Gastroesophageal sphincter (tissue), 4 donors: ENCODE measurements around the gene YIPF5. TPM values are rescaled to one million over a fixed set of nuclear protein-coding genes. Genes with fewer than 3 reads are reported as not detected.

Source experiments
- ATAC-seq: fragments of 150-250 bp; one replicate; pipeline ENCODE4 v1.9.1; 2016; ENCODE audit warnings: mild to moderate bottlenecking, moderate library complexity
- H3K27ac ChIP-seq, 4 donors: fragments of 200-600 bp; sonication (generic) in 3 of 4; 1 replicate in 3 of 4; 2 replicates in 1 of 4; pipeline ENCODE4 v1.5.1; 2016 to 2019
- H3K27me3 ChIP-seq: fragments of 200-600 bp; sonication (generic); one replicate; pipeline ENCODE4 v1.5.1; 2019
- H3K36me3 ChIP-seq, 2 donors: fragments of 200-600 bp; sonication (generic); one replicate each; pipeline ENCODE4 v1.5.1; 2019; ENCODE audit warnings: control low read depth in 1 of 2
- H3K4me1 ChIP-seq, 3 donors: fragments of 200-600 bp; sonication (generic); 1 replicate in 2 of 3; 2 replicates in 1 of 3; pipeline ENCODE4 v1.5.1; 2016 to 2019; ENCODE audit warnings: control low read depth in 2 of 3
- H3K4me3 ChIP-seq, 2 donors: fragments of 200-600 bp; sonication (generic); one replicate each; pipeline ENCODE4 v1.5.1; 2019; ENCODE audit warnings: mild to moderate bottlenecking in 1 of 2, moderate library complexity in 1 of 2
- H3K9me3 ChIP-seq, 3 donors: fragments of 200-600 bp; sonication (generic); one replicate each; pipeline ENCODE4 v1.5.1; 2017 to 2019; ENCODE audit warnings: control low read depth in 2 of 3
- EP300 ChIP-seq: sonication (generic); formaldehyde crosslinking; IDR thresholded peaks from one replicate; pipeline ENCODE4 v1.6.1; 2017; ENCODE audit warnings: antibody characterized with exemption, mild to moderate bottlenecking
- POLR2A ChIP-seq, 2 donors: fragments of 450-650 bp; IDR thresholded peaks; one replicate each; pipeline ENCODE4 v1.6.1; 2017; ENCODE audit warnings: antibody characterized with exemption in 2 of 2, mild to moderate bottlenecking in 2 of 2, moderate library complexity in 1 of 2
- POLR2AphosphoS5 ChIP-seq: sonication (generic); formaldehyde crosslinking; IDR thresholded peaks from one replicate; pipeline ENCODE4 v1.6.1; 2017; ENCODE audit warnings: antibody characterized with exemption
- WGBS, 2 donors: methylation state at CpG; one replicate each; pipeline ENCODE4 v1.1.5; 2018; ENCODE audit warnings: low coverage in 1 of 2; 5-methylcytosine and 5-hydroxymethylcytosine counted together
- total RNA-seq, 4 donors: library from RNA; depleted of rRNA; stranded (reverse); fragments of >200 nt; gene quantifications; one replicate each; pipeline ENCODE4 v1.1.0, GENCODE V29; 2016
- TF ChIP-seq, protein P1 (sequence below), 4 experiments: fragments of 200-600 bp in 2 of 4; fragments of 450-650 bp in 2 of 4; sonication (generic) in 1 of 4; IDR thresholded peaks; one replicate each; pipeline ENCODE4 v1.5.1; 2017 to 2019; ENCODE audit warnings: antibody characterized with exemption in 4 of 4, mild to moderate bottlenecking in 2 of 4, moderate library complexity in 2 of 4

Gene YIPF5
- total RNA-seq, 4 donors from 2014 or later, result 28.0 to 42.3 (median 34.8) TPM

DNA sequence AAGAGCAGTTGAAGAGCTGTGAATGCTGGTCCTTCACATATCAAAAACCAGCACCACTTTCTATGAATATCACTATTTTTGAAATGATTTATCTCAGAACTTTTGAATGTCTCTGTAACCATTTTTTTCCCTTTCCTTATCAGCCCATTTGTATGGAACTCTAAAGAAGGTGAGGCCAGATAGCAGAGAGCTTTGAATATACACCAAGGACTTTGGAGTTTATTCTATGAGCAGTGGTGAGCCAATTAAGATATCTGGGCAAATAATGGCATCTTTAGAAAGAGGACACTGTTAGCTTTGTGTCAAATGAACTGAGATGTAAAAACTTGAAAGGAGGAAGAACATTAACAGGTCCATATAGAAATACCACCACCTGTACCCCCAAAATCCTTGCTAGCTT lies 22.2 kb upstream of the YIPF5 start:
- TF ChIP-seq EP300, result no peak
- TF ChIP-seq, protein P1, sequence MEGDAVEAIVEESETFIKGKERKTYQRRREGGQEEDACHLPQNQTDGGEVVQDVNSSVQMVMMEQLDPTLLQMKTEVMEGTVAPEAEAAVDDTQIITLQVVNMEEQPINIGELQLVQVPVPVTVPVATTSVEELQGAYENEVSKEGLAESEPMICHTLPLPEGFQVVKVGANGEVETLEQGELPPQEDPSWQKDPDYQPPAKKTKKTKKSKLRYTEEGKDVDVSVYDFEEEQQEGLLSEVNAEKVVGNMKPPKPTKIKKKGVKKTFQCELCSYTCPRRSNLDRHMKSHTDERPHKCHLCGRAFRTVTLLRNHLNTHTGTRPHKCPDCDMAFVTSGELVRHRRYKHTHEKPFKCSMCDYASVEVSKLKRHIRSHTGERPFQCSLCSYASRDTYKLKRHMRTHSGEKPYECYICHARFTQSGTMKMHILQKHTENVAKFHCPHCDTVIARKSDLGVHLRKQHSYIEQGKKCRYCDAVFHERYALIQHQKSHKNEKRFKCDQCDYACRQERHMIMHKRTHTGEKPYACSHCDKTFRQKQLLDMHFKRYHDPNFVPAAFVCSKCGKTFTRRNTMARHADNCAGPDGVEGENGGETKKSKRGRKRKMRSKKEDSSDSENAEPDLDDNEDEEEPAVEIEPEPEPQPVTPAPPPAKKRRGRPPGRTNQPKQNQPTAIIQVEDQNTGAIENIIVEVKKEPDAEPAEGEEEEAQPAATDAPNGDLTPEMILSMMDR (IDR thresholded peaks at IDR 0.05), result no peak
- no peak for TF ChIP-seq POLR2A (IDR thresholded peaks at IDR 0.05)
- no peak for TF ChIP-seq POLR2AphosphoS5
- no peak overlapping the region for H3K4me3 ChIP-seq
- peaks cover 9% of the 10 kb centered on the region for H3K27me3 ChIP-seq
- H3K9me3 ChIP-seq, result no peaks in the 10 kb centered on the region
- H3K36me3 ChIP-seq, result no peaks in the 10 kb centered on the region
- H3K27ac ChIP-seq, result no peak overlapping the region
- ATAC-seq, result no peak
- H3K4me1 ChIP-seq, result peaks cover under 1 to 6% (median 3%) of the 10 kb centered on the region in 3 donors

DNA sequence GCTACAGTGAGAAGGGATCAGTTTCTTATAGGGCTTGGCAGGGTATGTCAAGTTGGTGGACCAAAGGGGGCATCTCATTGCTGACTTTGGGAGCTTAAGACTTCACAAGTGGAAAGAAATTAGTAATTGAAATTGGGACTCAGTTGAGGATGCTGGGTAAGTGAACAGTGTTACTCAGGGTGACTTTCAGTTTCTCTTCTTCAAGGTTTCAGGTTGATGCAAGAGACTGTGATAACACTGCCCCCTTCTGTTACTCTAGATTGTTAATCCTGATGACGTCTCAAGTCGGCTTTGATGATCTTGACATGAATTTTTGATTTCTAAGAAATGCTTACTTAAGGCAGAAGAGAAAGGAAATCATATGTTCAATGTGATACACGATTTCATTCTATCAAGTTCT lies 21.5 kb upstream of the YIPF5 start:
- H3K4me1 ChIP-seq, result peaks cover 2 to 12% (median 3%) of the 10 kb centered on the region in 3 donors
- no peak overlapping the region for H3K4me3 ChIP-seq
- TF ChIP-seq EP300 (no peak), POLR2A (IDR thresholded peaks at IDR 0.05) (no peak), POLR2AphosphoS5 (no peak)
- TF ChIP-seq, protein P1 (IDR thresholded peaks at IDR 0.05), result peak in 1 of 4 experiments; percentile 35
- no peak overlapping the region for H3K27ac ChIP-seq
- no peak for ATAC-seq
- H3K9me3 ChIP-seq, result no peaks in the 10 kb centered on the region
- H3K27me3 ChIP-seq, result peaks cover 7% of the 10 kb centered on the region
- 29 to 31% methylated on average over 2 to 3 of the region's 3 CpGs for WGBS, 2 donors
- no peaks in the 10 kb centered on the region for H3K36me3 ChIP-seq

GRCh38 chr5:144191531-144191930 lies 21.1 kb upstream of the YIPF5 start:
- TF ChIP-seq POLR2AphosphoS5 (no peak), EP300 (no peak), POLR2A (IDR thresholded peaks at IDR 0.05) (no peak)
- TF ChIP-seq, protein P1 (IDR thresholded peaks at IDR 0.05), result no peak
- H3K4me1 ChIP-seq, result peaks cover 2 to 12% (median 3%) of the 10 kb centered on the region in 3 donors
- no peak overlapping the region for H3K4me3 ChIP-seq
- H3K36me3 ChIP-seq, result no peaks in the 10 kb centered on the region
- peaks cover 4% of the 10 kb centered on the region for H3K27me3 ChIP-seq
- H3K9me3 ChIP-seq, result no peaks in the 10 kb centered on the region
- 53 to 81% methylated on average over 3 of the region's 3 CpGs for WGBS, 2 donors
- H3K27ac ChIP-seq, result no peak overlapping the region
- no peak for ATAC-seq

GRCh38 chr5:144189800-144190429 lies 19.5 kb upstream of the YIPF5 start:
- Histone ChIP-seq H3K9me3 (no peaks in the 10 kb centered on the region), H3K36me3 (no peaks in the 10 kb centered on the region), H3K27me3 (peaks cover 4% of the 10 kb centered on the region), H3K4me3 (no peak overlapping the region), H3K27ac (no peak overlapping the region), H3K4me1 (peaks cover 2 to 12% (median 3%) of the 10 kb centered on the region in 3 donors)
- TF ChIP-seq POLR2A (IDR thresholded peaks at IDR 0.05), result no peak
- TF ChIP-seq, protein P1 (IDR thresholded peaks at IDR 0.05), result no peak
- TF ChIP-seq POLR2AphosphoS5, result no peak
- no peak for TF ChIP-seq EP300
- WGBS, 2 donors, result 43 to 68% methylated on average over 9 of the region's 10 CpGs
- no peak for ATAC-seq

- Histone ChIP-seq H3K4me1 (peaks cover 2 to 12% (median 3%) of the 10 kb centered on the region in 3 donors), H3K4me3 (no peak overlapping the region), H3K36me3 (no peaks in the 10 kb centered on the region), H3K27me3 (no peaks in the 10 kb centered on the region), H3K9me3 (no peaks in the 10 kb centered on the region), H3K27ac (peak overlapping the region in 2 of 4 donors; percentile 1 to 6)
- 0 to 3% methylated on average over 2 of the region's 2 CpGs for WGBS, 2 donors
- peak; percentile 73 for ATAC-seq
- TF ChIP-seq POLR2A (IDR thresholded peaks at IDR 0.05) (no peak), POLR2AphosphoS5 (peak; percentile 8), EP300 (no peak)
- TF ChIP-seq, protein P1 (IDR thresholded peaks at IDR 0.05), result no peak
Observed at GRCh38 chr5:144187699-144188294, 17.3 kb upstream of the YIPF5 start.
